ENCODE measurements around the gene PGF. TPM values are rescaled to one million over a fixed set of nuclear protein-coding genes. Genes with fewer than 3 reads are reported as not detected.
A peak's percentile ranks its signal among the peaks of the same experiment; 100 is the strongest.

PGF gene
- total and polyA plus RNA-seq, 2 of the 13 experiments (the other 11 are each of a cell fraction or from before 2014, with no cell fraction given) = 10.7 to 27.5 TPM

DNA sequence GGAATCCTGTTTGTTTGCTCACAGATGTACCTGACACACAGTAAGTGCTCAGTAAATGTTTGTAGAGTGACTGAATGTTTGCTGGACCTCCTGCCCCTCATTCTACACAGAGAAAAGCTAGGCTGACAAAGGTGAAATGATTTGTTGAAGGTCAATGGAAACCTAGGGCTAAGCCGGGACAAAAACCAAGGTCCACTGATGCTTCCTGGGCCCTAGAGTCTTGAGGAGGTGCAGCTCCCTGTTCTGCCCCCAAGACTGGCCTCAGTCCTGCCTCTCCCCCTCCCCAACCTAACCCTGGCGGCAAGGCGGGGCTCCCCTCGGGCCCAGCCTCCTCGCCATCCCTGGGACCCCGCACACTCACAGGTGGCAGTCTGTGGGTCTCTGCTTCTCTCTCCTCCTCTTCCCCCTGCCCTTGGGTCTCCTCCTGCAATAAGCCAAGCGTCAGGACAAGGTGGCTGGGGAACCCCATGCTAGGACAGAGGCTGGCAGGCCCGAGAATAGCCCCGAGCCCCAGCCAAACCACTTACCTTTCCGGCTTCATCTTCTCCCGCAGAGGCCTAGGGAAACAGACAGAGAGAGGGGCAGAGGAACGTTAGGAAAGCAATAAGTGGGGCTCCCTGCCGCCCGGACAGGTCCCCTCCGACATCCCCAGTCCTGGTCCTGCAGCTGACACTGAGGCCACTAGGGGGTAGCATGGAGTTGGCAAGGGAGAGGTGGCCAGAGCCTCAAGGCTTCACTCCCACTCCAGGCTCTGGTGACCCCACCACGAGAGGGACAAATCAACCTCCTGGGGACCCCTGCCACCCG lies 9.3 kb downstream of the PGF start (continued):
- TF ChIP-seq, protein P1, sequence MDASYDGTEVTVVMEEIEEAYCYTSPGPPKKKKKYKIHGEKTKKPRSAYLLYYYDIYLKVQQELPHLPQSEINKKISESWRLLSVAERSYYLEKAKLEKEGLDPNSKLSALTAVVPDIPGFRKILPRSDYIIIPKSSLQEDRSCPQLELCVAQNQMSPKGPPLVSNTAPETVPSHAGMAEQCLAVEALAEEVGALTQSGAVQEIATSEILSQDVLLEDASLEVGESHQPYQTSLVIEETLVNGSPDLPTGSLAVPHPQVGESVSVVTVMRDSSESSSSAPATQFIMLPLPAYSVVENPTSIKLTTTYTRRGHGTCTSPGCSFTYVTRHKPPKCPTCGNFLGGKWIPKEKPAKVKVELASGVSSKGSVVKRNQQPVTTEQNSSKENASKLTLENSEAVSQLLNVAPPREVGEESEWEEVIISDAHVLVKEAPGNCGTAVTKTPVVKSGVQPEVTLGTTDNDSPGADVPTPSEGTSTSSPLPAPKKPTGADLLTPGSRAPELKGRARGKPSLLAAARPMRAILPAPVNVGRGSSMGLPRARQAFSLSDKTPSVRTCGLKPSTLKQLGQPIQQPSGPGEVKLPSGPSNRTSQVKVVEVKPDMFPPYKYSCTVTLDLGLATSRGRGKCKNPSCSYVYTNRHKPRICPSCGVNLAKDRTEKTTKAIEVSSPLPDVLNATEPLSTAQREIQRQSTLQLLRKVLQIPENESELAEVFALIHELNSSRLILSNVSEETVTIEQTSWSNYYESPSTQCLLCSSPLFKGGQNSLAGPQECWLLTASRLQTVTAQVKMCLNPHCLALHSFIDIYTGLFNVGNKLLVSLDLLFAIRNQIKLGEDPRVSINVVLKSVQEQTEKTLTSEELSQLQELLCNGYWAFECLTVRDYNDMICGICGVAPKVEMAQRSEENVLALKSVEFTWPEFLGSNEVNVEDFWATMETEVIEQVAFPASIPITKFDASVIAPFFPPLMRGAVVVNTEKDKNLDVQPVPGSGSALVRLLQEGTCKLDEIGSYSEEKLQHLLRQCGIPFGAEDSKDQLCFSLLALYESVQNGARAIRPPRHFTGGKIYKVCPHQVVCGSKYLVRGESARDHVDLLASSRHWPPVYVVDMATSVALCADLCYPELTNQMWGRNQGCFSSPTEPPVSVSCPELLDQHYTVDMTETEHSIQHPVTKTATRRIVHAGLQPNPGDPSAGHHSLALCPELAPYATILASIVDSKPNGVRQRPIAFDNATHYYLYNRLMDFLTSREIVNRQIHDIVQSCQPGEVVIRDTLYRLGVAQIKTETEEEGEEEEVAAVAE (CRISPR knock-in tag; IDR thresholded peaks at IDR 0.05; ENCODE audit: borderline replicate concordance) = no peak
- TF ChIP-seq ZBTB8A (CRISPR knock-in tag; IDR thresholded peaks at IDR 0.05; ENCODE audit: borderline replicate concordance, low read depth) (no peak), SIN3A (IDR thresholded peaks at IDR 0.05; ENCODE audit: borderline replicate concordance, low read depth, low read length) (no peak; the same call in 1 of the 2 replicates), STAG1 (CRISPR knock-in tag; IDR thresholded peaks at IDR 0.05) (peak; percentile 84), AHR (CRISPR knock-in tag; IDR thresholded peaks at IDR 0.05) (no peak), MZF1 (CRISPR knock-in tag; IDR thresholded peaks at IDR 0.05; ENCODE audit: borderline replicate concordance) (no peak), ZNF572 (CRISPR knock-in tag; IDR thresholded peaks at IDR 0.05) (no peak), HES4 (CRISPR knock-in tag; IDR thresholded peaks at IDR 0.05; ENCODE audit: borderline replicate concordance) (no peak), TBP (CRISPR knock-in tag; IDR thresholded peaks at IDR 0.05) (no peak)
- TF ChIP-seq, protein P2, sequence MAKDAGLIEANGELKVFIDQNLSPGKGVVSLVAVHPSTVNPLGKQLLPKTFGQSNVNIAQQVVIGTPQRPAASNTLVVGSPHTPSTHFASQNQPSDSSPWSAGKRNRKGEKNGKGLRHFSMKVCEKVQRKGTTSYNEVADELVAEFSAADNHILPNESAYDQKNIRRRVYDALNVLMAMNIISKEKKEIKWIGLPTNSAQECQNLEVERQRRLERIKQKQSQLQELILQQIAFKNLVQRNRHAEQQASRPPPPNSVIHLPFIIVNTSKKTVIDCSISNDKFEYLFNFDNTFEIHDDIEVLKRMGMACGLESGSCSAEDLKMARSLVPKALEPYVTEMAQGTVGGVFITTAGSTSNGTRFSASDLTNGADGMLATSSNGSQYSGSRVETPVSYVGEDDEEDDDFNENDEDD (CRISPR knock-in tag; IDR thresholded peaks at IDR 0.05; ENCODE audit: borderline replicate concordance) = no peak
- TF ChIP-seq, protein P3, sequence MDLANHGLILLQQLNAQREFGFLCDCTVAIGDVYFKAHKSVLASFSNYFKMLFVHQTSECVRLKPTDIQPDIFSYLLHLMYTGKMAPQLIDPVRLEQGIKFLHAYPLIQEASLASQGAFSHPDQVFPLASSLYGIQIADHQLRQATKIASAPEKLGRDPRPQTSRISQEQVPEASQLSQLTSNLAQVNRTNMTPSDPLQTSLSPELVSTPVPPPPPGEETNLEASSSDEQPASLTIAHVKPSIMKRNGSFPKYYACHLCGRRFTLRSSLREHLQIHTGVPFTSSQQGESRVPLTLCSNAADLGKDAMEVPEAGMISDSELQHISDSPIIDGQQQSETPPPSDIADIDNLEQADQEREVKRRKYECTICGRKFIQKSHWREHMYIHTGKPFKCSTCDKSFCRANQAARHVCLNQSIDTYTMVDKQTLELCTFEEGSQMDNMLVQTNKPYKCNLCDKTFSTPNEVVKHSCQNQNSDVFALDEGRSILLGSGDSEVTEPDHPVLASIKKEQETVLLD (CRISPR knock-in tag; IDR thresholded peaks at IDR 0.05; ENCODE audit: low read depth) = no peak
- TF ChIP-seq, protein P4, sequence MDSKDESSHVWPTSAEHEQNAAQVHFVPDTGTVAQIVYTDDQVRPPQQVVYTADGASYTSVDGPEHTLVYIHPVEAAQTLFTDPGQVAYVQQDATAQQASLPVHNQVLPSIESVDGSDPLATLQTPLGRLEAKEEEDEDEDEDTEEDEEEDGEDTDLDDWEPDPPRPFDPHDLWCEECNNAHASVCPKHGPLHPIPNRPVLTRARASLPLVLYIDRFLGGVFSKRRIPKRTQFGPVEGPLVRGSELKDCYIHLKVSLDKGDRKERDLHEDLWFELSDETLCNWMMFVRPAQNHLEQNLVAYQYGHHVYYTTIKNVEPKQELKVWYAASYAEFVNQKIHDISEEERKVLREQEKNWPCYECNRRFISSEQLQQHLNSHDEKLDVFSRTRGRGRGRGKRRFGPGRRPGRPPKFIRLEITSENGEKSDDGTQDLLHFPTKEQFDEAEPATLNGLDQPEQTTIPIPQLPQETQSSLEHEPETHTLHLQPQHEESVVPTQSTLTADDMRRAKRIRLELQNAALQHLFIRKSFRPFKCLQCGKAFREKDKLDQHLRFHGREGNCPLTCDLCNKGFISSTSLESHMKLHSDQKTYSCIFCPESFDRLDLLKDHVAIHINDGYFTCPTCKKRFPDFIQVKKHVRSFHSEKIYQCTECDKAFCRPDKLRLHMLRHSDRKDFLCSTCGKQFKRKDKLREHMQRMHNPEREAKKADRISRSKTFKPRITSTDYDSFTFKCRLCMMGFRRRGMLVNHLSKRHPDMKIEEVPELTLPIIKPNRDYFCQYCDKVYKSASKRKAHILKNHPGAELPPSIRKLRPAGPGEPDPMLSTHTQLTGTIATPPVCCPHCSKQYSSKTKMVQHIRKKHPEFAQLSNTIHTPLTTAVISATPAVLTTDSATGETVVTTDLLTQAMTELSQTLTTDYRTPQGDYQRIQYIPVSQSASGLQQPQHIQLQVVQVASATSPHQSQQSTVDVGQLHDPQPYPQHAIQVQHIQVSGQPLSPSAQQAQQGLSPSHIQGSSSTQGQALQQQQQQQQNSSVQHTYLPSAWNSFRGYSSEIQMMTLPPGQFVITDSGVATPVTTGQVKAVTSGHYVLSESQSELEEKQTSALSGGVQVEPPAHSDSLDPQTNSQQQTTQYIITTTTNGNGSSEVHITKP (CRISPR knock-in tag; IDR thresholded peaks at IDR 0.05; ENCODE audit: low read depth) = no peak
- TF ChIP-seq, protein P5, sequence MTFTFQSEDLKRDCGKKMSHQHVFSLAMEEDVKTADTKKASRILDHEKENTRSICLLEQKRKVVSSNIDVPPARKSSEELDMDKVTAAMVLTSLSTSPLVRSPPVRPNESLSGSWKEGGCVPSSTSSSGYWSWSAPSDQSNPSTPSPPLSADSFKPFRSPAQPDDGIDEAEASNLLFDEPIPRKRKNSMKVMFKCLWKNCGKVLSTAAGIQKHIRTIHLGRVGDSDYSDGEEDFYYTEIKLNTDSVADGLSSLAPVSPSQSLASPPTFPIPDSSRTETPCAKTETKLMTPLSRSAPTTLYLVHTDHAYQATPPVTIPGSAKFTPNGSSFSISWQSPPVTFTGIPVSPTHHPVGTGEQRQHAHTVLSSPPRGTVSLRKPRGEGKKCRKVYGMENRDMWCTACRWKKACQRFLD (CRISPR knock-in tag; IDR thresholded peaks at IDR 0.05; ENCODE audit: borderline replicate concordance) = no peak
- TF ChIP-seq, protein P6, sequence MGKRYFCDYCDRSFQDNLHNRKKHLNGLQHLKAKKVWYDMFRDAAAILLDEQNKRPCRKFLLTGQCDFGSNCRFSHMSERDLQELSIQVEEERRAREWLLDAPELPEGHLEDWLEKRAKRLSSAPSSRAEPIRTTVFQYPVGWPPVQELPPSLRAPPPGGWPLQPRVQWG (CRISPR knock-in tag; IDR thresholded peaks at IDR 0.05; ENCODE audit: borderline replicate concordance, low read depth) = no peak
